HG02763 (cell line): Measurements from ENCODE around the gene SNF8.

Experiments
- ATAC-seq: cut with Tn5 transposase; IDR thresholded peaks from one replicate; pipeline ENCODE4 v1.9.1; 2021; ENCODE audit warnings: mild to moderate bottlenecking, moderate library complexity; ENCODE audit not compliant: unreplicated experiment

The SNF8 gene

GRCh38 chr17:48893646-48894508 lies 50.8 kb downstream of the SNF8 start:
- no peak for ATAC-seq

- ATAC-seq, result no peak
Observed at GRCh38 chr17:48892940-48893645, 51.5 kb downstream of the SNF8 start.

- no peak for ATAC-seq
Observed at GRCh38 chr17:48890086-48890485, 54.6 kb downstream of the SNF8 start.

GRCh38 chr17:48883171-48883570 lies 61.5 kb downstream of the SNF8 start:
- ATAC-seq, result no peak

- no peak for ATAC-seq
Observed at GRCh38 chr17:48882272-48882671, 62.4 kb downstream of the SNF8 start.
